Panc1 (cell line): ENCODE measurements around the gene ACD.
"Not testable (repeated sequence)": the region's sequence is repeated elsewhere in the genome, so short reads cannot be mapped to it uniquely, and the experiment has no call there.

Experiments used
- CTCF ChIP-seq: fragments of 450-650 bp; IDR thresholded peaks from 2 replicates; pipeline ENCODE4 v1.5.1; 2017; ENCODE audit warnings: mild to moderate bottlenecking
- POLR2AphosphoS5 ChIP-seq: IDR thresholded peaks from 2 replicates; pipeline ENCODE4 v1.6.1; 2012; ENCODE audit warnings: mild to moderate bottlenecking, low read depth, low read length, moderate library complexity
- REST ChIP-seq, 2 experiments: IDR thresholded peaks; 2 replicates each; pipeline ENCODE4 v1.6.1; 2011 to 2012; ENCODE audit warnings: low read depth in 2 of 2, control low read depth in 1 of 2, low read length in 1 of 2, mild to moderate bottlenecking in 1 of 2, moderate library complexity in 1 of 2; ENCODE audit not compliant: insufficient read depth in 1 of 2
- SIN3A ChIP-seq: IDR thresholded peaks from 2 replicates; pipeline ENCODE4 v1.6.1; 2012; ENCODE audit warnings: low read depth, mild to moderate bottlenecking, low read length, moderate library complexity, borderline replicate concordance; ENCODE audit not compliant: insufficient read depth

- not testable (repeated sequence) for TF ChIP-seq CTCF; POLR2AphosphoS5; SIN3A; REST (IDR thresholded peaks at IDR 0.05; ENCODE audit: insufficient read depth in 1 of 2, low read depth in 2 of 2, low read length in 1 of 2)
Observed at GRCh38 chr16:67693517-67694285, 33.6 kb upstream of the ACD start.
